ENCODE data around the gene ARRB1. TPM values are rescaled to one million over a fixed set of nuclear protein-coding genes. Genes with fewer than 3 reads are reported as not detected.

Gene ARRB1
- total RNA-seq, 1 donor from 2014 or later: 8.8 TPM

- Histone ChIP-seq H3K36me3 (ENCODE audit: control insufficient read depth, insufficient read depth, low read length) (no peaks in the 10 kb centered on the region), H3K27me3 (ENCODE audit: control insufficient read depth, insufficient read depth, low read length) (no peaks in the 10 kb centered on the region), H3K4me3 (ENCODE audit: low read depth, low read length) (no peak overlapping the region)
- TF ChIP-seq CTCF (IDR thresholded peaks at IDR 0.05; ENCODE audit: insufficient read depth, low read length, poor library complexity, severe bottlenecking): no peak
- DNase-seq (ENCODE audit: low read depth): no peak
Observed at GRCh38 chr11:75342231-75342918, 9.1 kb downstream of the ARRB1 start.

- no peak for DNase-seq (ENCODE audit: low read depth)
- H3K4me3 ChIP-seq (ENCODE audit: low read depth, low read length): no peak overlapping the region
- no peaks in the 10 kb centered on the region for H3K36me3 ChIP-seq (ENCODE audit: control insufficient read depth, insufficient read depth, low read length)
- H3K27me3 ChIP-seq (ENCODE audit: control insufficient read depth, insufficient read depth, low read length): no peaks in the 10 kb centered on the region
- no peak for TF ChIP-seq CTCF (IDR thresholded peaks at IDR 0.05; ENCODE audit: insufficient read depth, low read length, poor library complexity, severe bottlenecking)
Observed at GRCh38 chr11:75341612-75342011, 9.8 kb downstream of the ARRB1 start.

- DNase-seq (ENCODE audit: low read depth): no peak
- Histone ChIP-seq H3K4me3 (ENCODE audit: low read depth, low read length) (no peak overlapping the region), H3K27me3 (ENCODE audit: control insufficient read depth, insufficient read depth, low read length) (no peaks in the 10 kb centered on the region), H3K36me3 (ENCODE audit: control insufficient read depth, insufficient read depth, low read length) (no peaks in the 10 kb centered on the region)
- no peak for TF ChIP-seq CTCF (IDR thresholded peaks at IDR 0.05; ENCODE audit: insufficient read depth, low read length, poor library complexity, severe bottlenecking)
Observed at GRCh38 chr11:75339685-75340409, 11.6 kb downstream of the ARRB1 start.

GRCh38 chr11:75338516-75339208 is 12.8 kb downstream of the ARRB1 start:
- Histone ChIP-seq H3K36me3 (ENCODE audit: control insufficient read depth, insufficient read depth, low read length) (no peaks in the 10 kb centered on the region), H3K27me3 (ENCODE audit: control insufficient read depth, insufficient read depth, low read length) (no peaks in the 10 kb centered on the region), H3K4me3 (ENCODE audit: low read depth, low read length) (no peak overlapping the region)
- no peak for DNase-seq (ENCODE audit: low read depth)
- TF ChIP-seq CTCF (IDR thresholded peaks at IDR 0.05; ENCODE audit: insufficient read depth, low read length, poor library complexity, severe bottlenecking): no peak

GRCh38 chr11:75337195-75337654 is 14.2 kb downstream of the ARRB1 start:
- no peaks in the 10 kb centered on the region for H3K36me3 ChIP-seq (ENCODE audit: control insufficient read depth, insufficient read depth, low read length)
- DNase-seq (ENCODE audit: low read depth): no peak
- no peak overlapping the region for H3K4me3 ChIP-seq (ENCODE audit: low read depth, low read length)
- H3K27me3 ChIP-seq (ENCODE audit: control insufficient read depth, insufficient read depth, low read length): no peaks in the 10 kb centered on the region
- TF ChIP-seq CTCF (IDR thresholded peaks at IDR 0.05; ENCODE audit: insufficient read depth, low read length, poor library complexity, severe bottlenecking): no peak
